Endodermal cell (in vitro differentiated cells): ENCODE data around the gene LLGL2. TPM values are rescaled to one million over a fixed set of nuclear protein-coding genes. Genes with fewer than 3 reads are reported as not detected.

Experiments
- DNase-seq: peaks from one replicate; pipeline ENCODE4 v3.0.0-alpha.2; 2017
- H3K27ac ChIP-seq: 2 replicates; pipeline ENCODE4 v1.5.1; 2013; ENCODE audit warnings: mild to moderate bottlenecking, low read depth, low read length, moderate library complexity
- H3K27me3 ChIP-seq: 2 replicates; pipeline ENCODE4 v1.6.1; 2013; ENCODE audit warnings: mild to moderate bottlenecking, low read length, moderate library complexity; ENCODE audit not compliant: insufficient read depth, control insufficient read depth, poor library complexity, severe bottlenecking
- H3K36me3 ChIP-seq: 2 replicates; pipeline ENCODE4 v1.7.0; 2013; ENCODE audit warnings: mild to moderate bottlenecking, low read length, moderate library complexity; ENCODE audit not compliant: control insufficient read depth, insufficient read depth
- H3K4me1 ChIP-seq: one replicate; pipeline ENCODE4 v1.7.0; 2013; ENCODE audit warnings: low read length; ENCODE audit not compliant: control insufficient read depth, insufficient read depth
- H3K4me3 ChIP-seq: 2 replicates; pipeline ENCODE4 v1.5.1; 2013; ENCODE audit warnings: mild to moderate bottlenecking, low read length, moderate library complexity
- H3K9ac ChIP-seq: 2 replicates; pipeline ENCODE4 v1.6.1; 2013; ENCODE audit warnings: mild to moderate bottlenecking, low read length, moderate library complexity; ENCODE audit not compliant: poor library complexity, severe bottlenecking; ENCODE audit errors: extremely low read depth
- H3K9me3 ChIP-seq: 2 replicates; pipeline ENCODE4 v1.6.1; 2013; ENCODE audit warnings: mild to moderate bottlenecking, low read length, moderate library complexity; ENCODE audit not compliant: control insufficient read depth
- H3K27ac Mint-ChIP-seq: 2 replicates; pipeline ENCODE4 v1.8.0; 2020; ENCODE audit warnings: mixed read lengths
- H3K27me3 Mint-ChIP-seq: 2 replicates; pipeline ENCODE4 v1.8.0; 2021; ENCODE audit warnings: mild to moderate bottlenecking, mixed read lengths; ENCODE audit not compliant: insufficient read depth
- H3K36me3 Mint-ChIP-seq: 2 replicates; pipeline ENCODE4 v1.8.0; 2020; ENCODE audit warnings: low read depth, mixed read lengths
- H3K4me1 Mint-ChIP-seq: 2 replicates; pipeline ENCODE4 v1.8.0; 2020; ENCODE audit warnings: mixed read lengths
- H3K4me3 Mint-ChIP-seq: 2 replicates; pipeline ENCODE4 v1.8.0; 2020; ENCODE audit warnings: mild to moderate bottlenecking, moderate library complexity, mixed read lengths
- H3K9me3 Mint-ChIP-seq: 2 replicates; pipeline ENCODE4 v1.8.0; 2020; ENCODE audit warnings: mild to moderate bottlenecking, mixed read lengths
- CTCF ChIP-seq: fragments of 200-600 bp; sonication (generic); conservative IDR thresholded peaks from 2 replicates; pipeline ENCODE4 v1.5.0; 2021; ENCODE audit warnings: antibody characterized with exemption, mild to moderate bottlenecking
- WGBS, 2 experiments: methylation state at CpG; one replicate each; pipeline versions ENCODE4 v1.1.5 to v1.1.7; 2013; ENCODE audit warnings: missing lambda C conversion rate in 2 of 2, mixed read lengths in 1 of 2; ENCODE audit not compliant: insufficient coverage in 1 of 2, insufficient read length in 1 of 2; 5-methylcytosine and 5-hydroxymethylcytosine counted together
- microRNA-seq: library from miRNA; unstranded; fragments of <30 nt; microRNA quantifications from one replicate; pipeline ENCODE4 v1.2.0, GENCODE V29; 2020; ENCODE audit warnings: borderline microRNAs expressed
- total RNA-seq, 2 donors: library from RNA; stranded (reverse); fragmentation: NEBNext Ultra II Directional in 1 of 2; extraction: Animal tissue kit (Norgen Biotek cat#: 25700) in 1 of 2; gene quantifications; 2 replicates in 1 of 2; 3 replicates in 1 of 2; pipeline ENCODE4 v1.2.1, GENCODE V29; 2021

The LLGL2 gene
- total RNA-seq, 2 donors from 2014 or later, result 128 to 149 TPM

- H3K36me3 ChIP-seq, result no peaks in the 10 kb centered on the region
- H3K27me3 ChIP-seq, result no peaks in the 10 kb centered on the region
- DNase-seq, result no peak
- H3K36me3 Mint-ChIP-seq, result no peaks in the 10 kb centered on the region
- H3K27ac Mint-ChIP-seq, result no peak overlapping the region
- H3K4me1 Mint-ChIP-seq, result peaks cover 6% of the 10 kb centered on the region
- H3K27ac ChIP-seq, result no peak overlapping the region
- H3K4me3 ChIP-seq, result no peak overlapping the region
- H3K4me3 Mint-ChIP-seq, result no peak overlapping the region
- no peak for TF ChIP-seq CTCF
- WGBS, 2 experiments, result 90 to 94% methylated on average over 6 to 12 of the region's 12 CpGs
- peaks cover 7% of the 10 kb centered on the region for H3K4me1 ChIP-seq
- no peaks in the 10 kb centered on the region for H3K9me3 ChIP-seq
- H3K9me3 Mint-ChIP-seq, result no peaks in the 10 kb centered on the region
- H3K27me3 Mint-ChIP-seq, result peaks cover 3% of the 10 kb centered on the region
- H3K9ac ChIP-seq, result no peak overlapping the region
These were observed 98.5 kb downstream of the LLGL2 start for GRCh38 chr17:75624021-75624420.

Small RNA genes within 50 kb of the gene (microRNA-seq; reads per million reads assigned to microRNA genes)
- not detected for gene MIR6785

Other genes starting within 250 kb of the LLGL2 start
- gene SLC25A19, start 236.3 kb upstream of the LLGL2 start, total RNA-seq, result 10 to 100 TPM; 10.6 to 10.7 TPM
- gene GRB2, start 120.0 kb upstream of the LLGL2 start, total RNA-seq, result 10 to 100 TPM; 85.5 to 86.6 TPM
- gene TMEM94, start 69.1 kb upstream of the LLGL2 start, total RNA-seq, result 100 to 1,000 TPM in 1 of 2 donors, 10 to 100 TPM in 1; 96.0 to 106 TPM
- 10 to 100 TPM; 26.4 to 31.0 TPM for gene CASKIN2, start 10.2 kb upstream of the LLGL2 start, total RNA-seq
- 10 to 100 TPM; 37.7 to 39.1 TPM for gene TSEN54, start 9.2 kb upstream of the LLGL2 start, total RNA-seq
- gene MYO15B, start 62.1 kb downstream of the LLGL2 start, total RNA-seq, result 100 to 1,000 TPM in 1 of 2 donors, 10 to 100 TPM in 1; 89.0 to 123 TPM
- under 1 TPM in 1 of 2 donors, not detected in 1; 0.40 TPM for gene SMIM5, start 107.7 kb downstream of the LLGL2 start, total RNA-seq
- gene RECQL5, start 141.5 kb downstream of the LLGL2 start, total RNA-seq, result 10 to 100 TPM; 54.3 TPM
- gene SAP30BP, start 141.6 kb downstream of the LLGL2 start, total RNA-seq, result 100 to 1,000 TPM in 1 of 2 donors, 10 to 100 TPM in 1; 96.5 to 113 TPM
- 1 to 10 TPM; 3.4 to 5.1 TPM for gene ITGB4, start 195.8 kb downstream of the LLGL2 start, total RNA-seq
- 10 to 100 TPM; 26.7 to 33.2 TPM for gene GALK1, start 239.5 kb downstream of the LLGL2 start, total RNA-seq